HG02763 (cell line): ENCODE results near the gene GAK.
"Not testable (repeated sequence)": the region's sequence is repeated elsewhere in the genome, so short reads cannot be mapped to it uniquely, and the experiment has no call there.

Experiments
- ATAC-seq: cut with Tn5 transposase; IDR thresholded peaks from one replicate; pipeline ENCODE4 v1.9.1; 2021; ENCODE audit warnings: mild to moderate bottlenecking, moderate library complexity; ENCODE audit not compliant: unreplicated experiment

Gene GAK

DNA sequence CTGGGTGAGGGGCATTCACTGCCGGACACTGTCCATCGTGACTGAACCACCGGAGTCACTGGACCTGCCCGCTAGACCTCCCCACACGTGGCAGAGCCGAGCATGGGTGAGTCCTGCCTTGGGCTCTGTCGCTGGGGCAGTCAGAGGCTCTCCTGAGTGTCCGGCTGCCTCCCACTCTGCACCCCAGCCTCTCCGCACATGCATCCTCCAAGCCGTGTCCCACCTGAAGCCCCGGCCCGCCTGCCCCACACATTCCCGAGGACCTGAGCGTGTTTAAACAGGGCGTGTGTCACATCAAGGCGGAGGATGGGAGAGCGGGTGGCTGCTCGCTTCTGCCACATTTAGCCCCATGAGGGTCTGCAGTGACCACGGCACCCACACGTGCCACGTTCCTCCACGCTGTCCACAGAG is 110.9 kb downstream of the GAK start:
- ATAC-seq = no peak

- no peak for ATAC-seq
These were observed 111.6 kb downstream of the GAK start for GRCh38 chr4:820230-821172.

GRCh38 chr4:819401-820229 is 112.5 kb downstream of the GAK start:
- ATAC-seq = no peak

DNA sequence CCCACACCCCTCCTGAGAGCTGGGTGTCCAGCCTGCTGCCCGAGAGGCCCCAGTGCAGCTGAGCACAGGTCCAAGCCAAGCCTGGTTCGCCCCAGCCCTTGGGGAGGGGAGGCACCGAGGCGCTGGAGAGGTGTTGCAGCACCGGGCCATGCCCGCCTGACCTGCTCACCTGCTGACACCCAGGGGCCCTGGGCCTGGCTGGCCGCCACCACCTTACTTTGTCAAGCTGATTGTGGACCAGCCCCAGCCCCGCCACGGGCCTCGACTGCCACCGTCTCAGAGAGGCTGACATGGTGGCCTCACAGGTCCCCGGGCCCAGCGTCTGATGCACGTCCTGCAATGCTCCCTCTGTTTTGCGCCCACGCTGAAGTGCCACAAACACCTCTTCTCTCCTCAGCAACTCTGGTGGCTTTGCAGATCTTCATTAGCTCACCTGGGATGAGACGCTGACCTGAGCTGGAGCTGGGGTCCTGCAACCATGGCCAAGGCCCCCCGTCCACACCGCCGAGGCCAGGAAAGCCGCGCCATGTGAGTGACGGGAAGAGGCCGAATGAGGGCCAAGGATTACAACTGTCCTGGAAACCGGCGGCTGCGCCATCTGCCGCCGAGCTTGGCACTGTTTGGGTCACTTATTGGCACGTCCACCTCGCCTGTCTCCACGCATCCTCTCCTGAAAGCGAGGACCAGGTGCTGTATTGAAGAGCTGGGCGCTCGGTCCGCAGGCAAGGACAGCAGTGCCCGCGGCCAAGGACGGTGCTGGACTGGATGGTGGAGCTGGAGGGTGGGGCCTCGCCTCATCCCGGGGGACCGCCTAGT is 113.8 kb downstream of the GAK start:
- no peak for ATAC-seq

- ATAC-seq = no peak
These were observed 116.5 kb downstream of the GAK start for GRCh38 chr4:815464-816146.

- no peak for ATAC-seq
These were observed 117.7 kb downstream of the GAK start for GRCh38 chr4:814312-814850.

GRCh38 chr4:813900-814299 is 118.2 kb downstream of the GAK start:
- ATAC-seq = no peak

- ATAC-seq = no peak
These were observed 123.1 kb downstream of the GAK start for GRCh38 chr4:808860-809570.

GRCh38 chr4:807792-808191 is 124.3 kb downstream of the GAK start:
- no peak for ATAC-seq

DNA sequence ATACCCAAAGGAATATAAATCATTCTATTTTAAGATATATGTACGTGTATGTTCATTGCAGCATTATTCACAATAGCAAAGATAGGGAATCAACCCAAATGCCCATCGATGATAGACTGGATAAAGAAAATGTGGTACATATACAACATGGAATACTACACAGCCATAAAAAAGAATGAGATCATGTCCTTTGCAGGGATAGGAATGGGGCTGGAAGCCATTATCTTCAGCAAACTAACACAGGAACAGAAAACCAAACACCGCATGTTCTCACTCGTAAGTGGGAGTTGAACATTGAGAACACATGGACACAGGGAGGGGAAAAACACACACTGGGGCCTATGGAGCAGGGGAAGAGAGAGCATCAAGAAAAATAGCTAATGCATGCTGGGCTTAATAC is 125.1 kb downstream of the GAK start:
- ATAC-seq = not testable (repeated sequence)

- no peak for ATAC-seq
These were observed 127.3 kb downstream of the GAK start for GRCh38 chr4:804804-805203.

DNA sequence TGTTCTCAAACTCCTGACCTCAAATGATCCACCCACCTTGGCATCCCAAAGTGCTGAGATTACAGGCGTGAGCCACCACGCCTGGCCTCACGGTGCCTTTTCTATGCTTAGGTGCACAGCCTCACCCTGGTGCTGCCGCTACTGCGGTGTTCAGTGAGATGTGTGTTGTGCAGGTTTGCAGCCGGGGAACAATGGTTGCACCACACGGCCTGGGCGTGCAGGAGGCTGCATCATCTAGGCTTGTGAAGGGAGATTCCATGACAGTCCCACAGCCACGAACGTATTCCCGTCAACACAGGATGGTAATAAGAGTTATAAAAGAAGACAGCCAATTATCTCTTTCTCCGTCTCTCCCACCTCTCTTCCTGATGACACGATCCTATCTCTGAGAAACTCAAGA is 128.2 kb downstream of the GAK start:
- ATAC-seq = no peak

DNA sequence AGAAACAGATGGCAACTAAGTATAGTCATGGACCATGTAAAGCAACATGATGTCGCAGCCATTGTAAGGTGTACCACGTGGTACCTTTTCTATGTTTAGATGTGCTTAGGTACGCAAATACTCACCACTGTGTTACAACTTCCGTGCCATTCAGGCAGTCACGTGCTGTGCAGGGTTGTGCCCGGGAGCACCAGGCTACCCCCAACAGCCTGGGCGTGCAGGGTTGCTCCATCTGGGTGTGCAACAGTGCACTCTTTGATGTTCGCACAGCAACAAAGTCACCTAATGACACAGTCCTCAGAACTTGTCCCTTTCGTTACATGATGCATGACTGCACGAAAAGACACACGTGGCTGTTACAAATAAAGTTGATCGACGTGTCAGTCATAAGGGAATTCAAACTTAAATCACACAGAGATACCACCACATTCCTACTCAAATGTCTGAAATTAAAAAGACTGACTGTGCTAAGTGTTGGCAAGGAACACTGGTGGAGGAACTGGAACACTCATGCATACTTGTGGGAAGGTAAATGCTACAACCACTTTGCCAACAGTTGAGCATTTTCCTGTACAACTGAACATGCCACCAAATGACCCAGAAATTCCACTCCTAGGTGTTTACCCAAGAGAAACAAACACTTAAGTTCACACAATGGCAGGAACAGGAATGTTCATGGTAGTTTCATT is 130.5 kb downstream of the GAK start:
- ATAC-seq = no peak
